ENCODE results near the gene MRPL12. TPM values are rescaled to one million over a fixed set of nuclear protein-coding genes. Genes with fewer than 3 reads are reported as not detected.
A peak's percentile ranks its signal among the peaks of the same experiment; 100 is the strongest.

MRPL12 gene
- total and polyA plus RNA-seq, 2 of the 13 experiments (the other 11 are each of a cell fraction or from before 2014, with no cell fraction given): 39.1 to 94.1 TPM

- TF ChIP-seq, protein P1, sequence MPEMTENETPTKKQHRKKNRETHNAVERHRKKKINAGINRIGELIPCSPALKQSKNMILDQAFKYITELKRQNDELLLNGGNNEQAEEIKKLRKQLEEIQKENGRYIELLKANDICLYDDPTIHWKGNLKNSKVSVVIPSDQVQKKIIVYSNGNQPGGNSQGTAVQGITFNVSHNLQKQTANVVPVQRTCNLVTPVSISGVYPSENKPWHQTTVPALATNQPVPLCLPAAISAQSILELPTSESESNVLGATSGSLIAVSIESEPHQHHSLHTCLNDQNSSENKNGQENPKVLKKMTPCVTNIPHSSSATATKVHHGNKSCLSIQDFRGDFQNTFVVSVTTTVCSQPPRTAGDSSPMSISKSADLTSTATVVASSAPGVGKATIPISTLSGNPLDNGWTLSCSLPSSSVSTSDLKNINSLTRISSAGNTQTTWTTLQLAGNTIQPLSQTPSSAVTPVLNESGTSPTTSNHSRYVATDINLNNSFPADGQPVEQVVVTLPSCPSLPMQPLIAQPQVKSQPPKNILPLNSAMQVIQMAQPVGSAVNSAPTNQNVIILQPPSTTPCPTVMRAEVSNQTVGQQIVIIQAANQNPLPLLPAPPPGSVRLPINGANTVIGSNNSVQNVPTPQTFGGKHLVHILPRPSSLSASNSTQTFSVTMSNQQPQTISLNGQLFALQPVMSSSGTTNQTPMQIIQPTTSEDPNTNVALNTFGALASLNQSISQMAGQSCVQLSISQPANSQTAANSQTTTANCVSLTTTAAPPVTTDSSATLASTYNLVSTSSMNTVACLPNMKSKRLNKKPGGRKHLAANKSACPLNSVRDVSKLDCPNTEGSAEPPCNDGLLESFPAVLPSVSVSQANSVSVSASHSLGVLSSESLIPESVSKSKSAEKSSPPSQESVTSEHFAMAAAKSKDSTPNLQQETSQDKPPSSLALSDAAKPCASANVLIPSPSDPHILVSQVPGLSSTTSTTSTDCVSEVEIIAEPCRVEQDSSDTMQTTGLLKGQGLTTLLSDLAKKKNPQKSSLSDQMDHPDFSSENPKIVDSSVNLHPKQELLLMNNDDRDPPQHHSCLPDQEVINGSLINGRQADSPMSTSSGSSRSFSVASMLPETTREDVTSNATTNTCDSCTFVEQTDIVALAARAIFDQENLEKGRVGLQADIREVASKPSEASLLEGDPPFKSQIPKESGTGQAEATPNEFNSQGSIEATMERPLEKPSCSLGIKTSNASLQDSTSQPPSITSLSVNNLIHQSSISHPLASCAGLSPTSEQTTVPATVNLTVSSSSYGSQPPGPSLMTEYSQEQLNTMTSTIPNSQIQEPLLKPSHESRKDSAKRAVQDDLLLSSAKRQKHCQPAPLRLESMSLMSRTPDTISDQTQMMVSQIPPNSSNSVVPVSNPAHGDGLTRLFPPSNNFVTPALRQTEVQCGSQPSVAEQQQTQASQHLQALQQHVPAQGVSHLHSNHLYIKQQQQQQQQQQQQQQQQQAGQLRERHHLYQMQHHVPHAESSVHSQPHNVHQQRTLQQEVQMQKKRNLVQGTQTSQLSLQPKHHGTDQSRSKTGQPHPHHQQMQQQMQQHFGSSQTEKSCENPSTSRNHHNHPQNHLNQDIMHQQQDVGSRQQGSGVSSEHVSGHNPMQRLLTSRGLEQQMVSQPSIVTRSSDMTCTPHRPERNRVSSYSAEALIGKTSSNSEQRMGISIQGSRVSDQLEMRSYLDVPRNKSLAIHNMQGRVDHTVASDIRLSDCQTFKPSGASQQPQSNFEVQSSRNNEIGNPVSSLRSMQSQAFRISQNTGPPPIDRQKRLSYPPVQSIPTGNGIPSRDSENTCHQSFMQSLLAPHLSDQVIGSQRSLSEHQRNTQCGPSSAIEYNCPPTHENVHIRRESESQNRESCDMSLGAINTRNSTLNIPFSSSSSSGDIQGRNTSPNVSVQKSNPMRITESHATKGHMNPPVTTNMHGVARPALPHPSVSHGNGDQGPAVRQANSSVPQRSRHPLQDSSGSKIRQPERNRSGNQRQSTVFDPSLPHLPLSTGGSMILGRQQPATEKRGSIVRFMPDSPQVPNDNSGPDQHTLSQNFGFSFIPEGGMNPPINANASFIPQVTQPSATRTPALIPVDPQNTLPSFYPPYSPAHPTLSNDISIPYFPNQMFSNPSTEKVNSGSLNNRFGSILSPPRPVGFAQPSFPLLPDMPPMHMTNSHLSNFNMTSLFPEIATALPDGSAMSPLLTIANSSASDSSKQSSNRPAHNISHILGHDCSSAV (CRISPR knock-in tag; IDR thresholded peaks at IDR 0.05; ENCODE audit: borderline replicate concordance): 0 out of 2 replicates have a peak, but pooled peaks have one; percentile 76
- TF ChIP-seq NR2F2 (IDR thresholded peaks at IDR 0.05; ENCODE audit: borderline replicate concordance, low read depth): no peak
- TF ChIP-seq ZNF225 (CRISPR knock-in tag; IDR thresholded peaks at IDR 0.05): peak; percentile 49; the same call in 1 of the 2 replicates
- TF ChIP-seq, protein P2, sequence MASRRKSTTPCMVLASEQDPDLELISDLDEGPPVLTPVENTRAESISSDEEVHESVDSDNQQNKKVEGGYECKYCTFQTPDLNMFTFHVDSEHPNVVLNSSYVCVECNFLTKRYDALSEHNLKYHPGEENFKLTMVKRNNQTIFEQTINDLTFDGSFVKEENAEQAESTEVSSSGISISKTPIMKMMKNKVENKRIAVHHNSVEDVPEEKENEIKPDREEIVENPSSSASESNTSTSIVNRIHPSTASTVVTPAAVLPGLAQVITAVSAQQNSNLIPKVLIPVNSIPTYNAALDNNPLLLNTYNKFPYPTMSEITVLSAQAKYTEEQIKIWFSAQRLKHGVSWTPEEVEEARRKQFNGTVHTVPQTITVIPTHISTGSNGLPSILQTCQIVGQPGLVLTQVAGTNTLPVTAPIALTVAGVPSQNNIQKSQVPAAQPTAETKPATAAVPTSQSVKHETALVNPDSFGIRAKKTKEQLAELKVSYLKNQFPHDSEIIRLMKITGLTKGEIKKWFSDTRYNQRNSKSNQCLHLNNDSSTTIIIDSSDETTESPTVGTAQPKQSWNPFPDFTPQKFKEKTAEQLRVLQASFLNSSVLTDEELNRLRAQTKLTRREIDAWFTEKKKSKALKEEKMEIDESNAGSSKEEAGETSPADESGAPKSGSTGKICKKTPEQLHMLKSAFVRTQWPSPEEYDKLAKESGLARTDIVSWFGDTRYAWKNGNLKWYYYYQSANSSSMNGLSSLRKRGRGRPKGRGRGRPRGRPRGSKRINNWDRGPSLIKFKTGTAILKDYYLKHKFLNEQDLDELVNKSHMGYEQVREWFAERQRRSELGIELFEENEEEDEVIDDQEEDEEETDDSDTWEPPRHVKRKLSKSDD (CRISPR knock-in tag; IDR thresholded peaks at IDR 0.05; ENCODE audit: low read depth): peak; percentile 23; the same call in 1 of the 2 replicates
Measured at GRCh38 chr17:81683208-81683583, 20.0 kb upstream of the MRPL12 start (continued).

Data from HepG2 (cell line).